GM12878 (cell line): ENCODE data around the gene TTYH3. TPM values are rescaled to one million over a fixed set of nuclear protein-coding genes. Genes with fewer than 3 reads are reported as not detected.

ENCODE experiments used
- SIX5 ChIP-seq: IDR thresholded peaks from 2 replicates; pipeline ENCODE4 v1.6.1; 2011; ENCODE audit warnings: mild to moderate bottlenecking, low read depth, low read length, moderate library complexity; ENCODE audit not compliant: severe bottlenecking
- SUZ12 ChIP-seq: fragments of 200-600 bp; sonication (generic); IDR thresholded peaks from one replicate; pipeline ENCODE4 v1.6.1; 2018; ENCODE audit warnings: antibody characterized with exemption, mild to moderate bottlenecking; ENCODE audit not compliant: unreplicated experiment
- TCF12 ChIP-seq: IDR thresholded peaks from 2 replicates; pipeline ENCODE4 v1.6.1; 2011; ENCODE audit warnings: low read depth, mild to moderate bottlenecking, low read length
- ZBED1 ChIP-seq: IDR thresholded peaks from 2 replicates; pipeline ENCODE4 v1.6.1; 2016; ENCODE audit warnings: borderline replicate concordance
- polyA plus RNA-seq, 11 experiments: library from polyadenylated mRNA; depleted of rRNA in 4 of 11; unstranded in 6 of 11; stranded (reverse) in 5 of 11; fragments of >200 nt; fragmentation: Nextera tagmentation in 4 of 11; fragmentation: Illumina TruSeq in 1 of 11; extraction: Ambion mirVana in 4 of 11; extraction: Trizol in 1 of 11; gene quantifications; 1 replicate in 1 of 11; 2 replicates in 10 of 11; pipeline versions ENCODE4 v1.2.1 to v1.2.3, GENCODE V29; 2011 to 2016; ENCODE audit warnings: inconsistent platforms in 2 of 11, missing spikeins in 2 of 11, low read depth in 1 of 11
- total RNA-seq, 4 experiments: library from RNA; depleted of rRNA in 3 of 4; stranded (reverse); fragments of >200 nt in 3 of 4; fragmentation: Illumina TruSeq in 1 of 4; extraction: Trizol in 1 of 4; gene quantifications; 2 replicates each; pipeline versions ENCODE4 v1.2.1 to v1.2.3, GENCODE V29; 2013 to 2021
- TF ChIP-seq, protein P1 (sequence below): fragments of 450-650 bp; IDR thresholded peaks from 2 replicates; pipeline ENCODE4 v1.6.1; 2017; ENCODE audit warnings: mild to moderate bottlenecking, moderate library complexity

TTYH3 gene
- total and polyA plus RNA-seq, 10 of the 15 experiments (the other 5 are each of a cell fraction or from before 2014, with no cell fraction given), result 0.79 to 71.4 (median 10.5) TPM

DNA sequence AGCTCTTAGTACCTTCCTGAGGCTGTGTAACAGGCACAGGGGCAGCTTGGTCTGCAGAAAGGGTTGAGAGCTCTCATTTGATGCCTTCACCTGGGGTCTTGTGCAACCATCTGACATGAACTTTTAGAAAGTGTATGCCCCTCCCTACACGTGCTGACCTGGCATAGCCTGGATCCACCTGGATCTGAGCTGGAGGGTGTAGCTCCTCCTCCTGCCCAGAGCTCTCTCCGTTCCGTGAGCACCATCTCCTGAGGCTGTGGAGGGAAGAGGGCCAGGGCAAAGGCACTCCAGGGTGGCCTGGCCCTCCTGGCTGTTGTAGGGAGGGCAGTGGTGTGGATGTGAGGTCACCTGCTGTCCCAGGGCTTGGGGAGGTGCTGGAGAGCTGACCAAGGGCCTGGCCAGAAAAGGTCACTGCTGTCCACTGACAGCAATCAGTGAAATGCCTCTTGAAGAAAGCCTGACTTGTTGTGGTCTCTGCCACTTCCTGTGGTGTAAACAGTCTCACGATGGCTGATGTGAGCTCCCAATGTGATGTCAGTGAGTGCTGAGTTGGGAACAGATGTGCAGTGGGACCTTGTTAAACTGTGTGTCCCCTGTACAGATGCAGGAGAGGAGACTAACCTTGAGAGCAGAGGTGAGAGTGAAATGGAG, 79.2 kb downstream of the TTYH3 start (continued):
- TF ChIP-seq, protein P1, sequence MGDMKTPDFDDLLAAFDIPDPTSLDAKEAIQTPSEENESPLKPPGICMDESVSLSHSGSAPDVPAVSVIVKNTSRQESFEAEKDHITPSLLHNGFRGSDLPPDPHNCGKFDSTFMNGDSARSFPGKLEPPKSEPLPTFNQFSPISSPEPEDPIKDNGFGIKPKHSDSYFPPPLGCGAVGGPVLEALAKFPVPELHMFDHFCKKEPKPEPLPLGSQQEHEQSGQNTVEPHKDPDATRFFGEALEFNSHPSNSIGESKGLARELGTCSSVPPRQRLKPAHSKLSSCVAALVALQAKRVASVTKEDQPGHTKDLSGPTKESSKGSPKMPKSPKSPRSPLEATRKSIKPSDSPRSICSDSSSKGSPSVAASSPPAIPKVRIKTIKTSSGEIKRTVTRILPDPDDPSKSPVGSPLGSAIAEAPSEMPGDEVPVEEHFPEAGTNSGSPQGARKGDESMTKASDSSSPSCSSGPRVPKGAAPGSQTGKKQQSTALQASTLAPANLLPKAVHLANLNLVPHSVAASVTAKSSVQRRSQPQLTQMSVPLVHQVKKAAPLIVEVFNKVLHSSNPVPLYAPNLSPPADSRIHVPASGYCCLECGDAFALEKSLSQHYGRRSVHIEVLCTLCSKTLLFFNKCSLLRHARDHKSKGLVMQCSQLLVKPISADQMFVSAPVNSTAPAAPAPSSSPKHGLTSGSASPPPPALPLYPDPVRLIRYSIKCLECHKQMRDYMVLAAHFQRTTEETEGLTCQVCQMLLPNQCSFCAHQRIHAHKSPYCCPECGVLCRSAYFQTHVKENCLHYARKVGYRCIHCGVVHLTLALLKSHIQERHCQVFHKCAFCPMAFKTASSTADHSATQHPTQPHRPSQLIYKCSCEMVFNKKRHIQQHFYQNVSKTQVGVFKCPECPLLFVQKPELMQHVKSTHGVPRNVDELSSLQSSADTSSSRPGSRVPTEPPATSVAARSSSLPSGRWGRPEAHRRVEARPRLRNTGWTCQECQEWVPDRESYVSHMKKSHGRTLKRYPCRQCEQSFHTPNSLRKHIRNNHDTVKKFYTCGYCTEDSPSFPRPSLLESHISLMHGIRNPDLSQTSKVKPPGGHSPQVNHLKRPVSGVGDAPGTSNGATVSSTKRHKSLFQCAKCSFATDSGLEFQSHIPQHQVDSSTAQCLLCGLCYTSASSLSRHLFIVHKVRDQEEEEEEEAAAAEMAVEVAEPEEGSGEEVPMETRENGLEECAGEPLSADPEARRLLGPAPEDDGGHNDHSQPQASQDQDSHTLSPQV, result no peak
- TF ChIP-seq SUZ12 (no peak), ZBED1 (no peak), TCF12 (peak; percentile 68; the same call in 1 of the 2 replicates), SIX5 (no peak)
